Mesothelial cell of epicardium (in vitro differentiated cells): ENCODE results near the gene LRRC28. TPM values are rescaled to one million over a fixed set of nuclear protein-coding genes. Genes with fewer than 3 reads are reported as not detected.
"Not testable (repeated sequence)": the region's sequence is repeated elsewhere in the genome, so short reads cannot be mapped to it uniquely, and the experiment has no call there.

Source experiments
- DNase-seq, 2 experiments: peaks; one replicate each; pipeline ENCODE4 v3.0.0; 2021; ENCODE audit warnings: low spot score in 2 of 2; ENCODE audit not compliant: unreplicated experiment in 2 of 2
- H3K27ac Mint-ChIP-seq: 2 replicates; pipeline ENCODE4 v1.8.0; 2021; ENCODE audit warnings: mixed read lengths
- H3K27me3 Mint-ChIP-seq: 2 replicates; pipeline ENCODE4 v1.8.0; 2021; ENCODE audit warnings: low read depth, mixed read lengths
- H3K36me3 Mint-ChIP-seq: 2 replicates; pipeline ENCODE4 v1.8.0; 2021; ENCODE audit warnings: mixed read lengths
- H3K4me1 Mint-ChIP-seq: 2 replicates; pipeline ENCODE4 v1.8.0; 2021; ENCODE audit warnings: mixed read lengths
- H3K4me3 Mint-ChIP-seq: 2 replicates; pipeline ENCODE4 v1.8.0; 2021; ENCODE audit warnings: mild to moderate bottlenecking, moderate library complexity, mixed read lengths
- H3K9me3 Mint-ChIP-seq: 2 replicates; pipeline ENCODE4 v1.8.0; 2021; ENCODE audit warnings: mixed read lengths
- total RNA-seq: library from RNA; stranded (reverse); gene quantifications from 3 replicates; pipeline ENCODE4 v1.2.1, GENCODE V29; 2021
- TF ChIP-seq, protein P1 (sequence below): fragments of 200-600 bp; sonication (generic); IDR thresholded peaks from one replicate; pipeline ENCODE4 v1.5.0; 2021; ENCODE audit warnings: antibody characterized with exemption; ENCODE audit not compliant: unreplicated experiment

LRRC28 gene
- total RNA-seq, 1 donor from 2014 or later = 29.3 TPM

DNA sequence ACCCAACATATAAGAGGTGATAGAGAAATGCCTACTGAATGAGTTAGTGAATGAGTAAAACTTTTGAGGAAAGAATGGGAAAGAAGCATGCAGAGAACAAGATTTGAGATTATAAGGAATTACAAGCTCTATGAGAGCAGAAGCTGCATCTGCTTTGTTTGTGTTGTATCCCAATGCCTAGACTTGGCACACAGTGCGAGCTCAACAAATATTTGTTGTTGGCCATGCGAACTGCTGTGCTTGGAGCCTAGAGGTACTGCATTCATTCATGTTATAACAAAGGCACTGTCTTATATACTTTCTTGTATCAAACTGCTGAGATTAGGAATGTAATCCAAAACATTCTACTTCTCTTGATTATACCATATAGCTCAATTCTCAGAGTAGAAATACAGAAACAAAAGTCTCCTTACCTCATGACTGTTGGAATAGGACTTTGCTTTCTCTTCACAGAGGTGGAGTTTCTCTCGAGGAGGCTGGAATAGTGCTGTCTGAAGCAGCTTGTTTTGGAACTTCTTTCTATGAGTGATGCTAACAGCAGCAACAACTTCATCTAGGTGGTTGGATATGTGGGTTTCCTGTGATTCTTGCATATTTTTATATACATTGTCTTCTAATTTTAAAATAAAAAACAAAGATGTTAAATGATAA, 23.0 kb upstream of the LRRC28 start:
- no peak for DNase-seq
- H3K27ac Mint-ChIP-seq = no peak overlapping the region
- H3K4me3 Mint-ChIP-seq = no peak overlapping the region
- H3K9me3 Mint-ChIP-seq = peaks cover 9% of the 10 kb centered on the region
- H3K27me3 Mint-ChIP-seq = no peaks in the 10 kb centered on the region
- peaks cover 36% of the 10 kb centered on the region for H3K36me3 Mint-ChIP-seq
- no peaks in the 10 kb centered on the region for H3K4me1 Mint-ChIP-seq
- TF ChIP-seq, protein P1, sequence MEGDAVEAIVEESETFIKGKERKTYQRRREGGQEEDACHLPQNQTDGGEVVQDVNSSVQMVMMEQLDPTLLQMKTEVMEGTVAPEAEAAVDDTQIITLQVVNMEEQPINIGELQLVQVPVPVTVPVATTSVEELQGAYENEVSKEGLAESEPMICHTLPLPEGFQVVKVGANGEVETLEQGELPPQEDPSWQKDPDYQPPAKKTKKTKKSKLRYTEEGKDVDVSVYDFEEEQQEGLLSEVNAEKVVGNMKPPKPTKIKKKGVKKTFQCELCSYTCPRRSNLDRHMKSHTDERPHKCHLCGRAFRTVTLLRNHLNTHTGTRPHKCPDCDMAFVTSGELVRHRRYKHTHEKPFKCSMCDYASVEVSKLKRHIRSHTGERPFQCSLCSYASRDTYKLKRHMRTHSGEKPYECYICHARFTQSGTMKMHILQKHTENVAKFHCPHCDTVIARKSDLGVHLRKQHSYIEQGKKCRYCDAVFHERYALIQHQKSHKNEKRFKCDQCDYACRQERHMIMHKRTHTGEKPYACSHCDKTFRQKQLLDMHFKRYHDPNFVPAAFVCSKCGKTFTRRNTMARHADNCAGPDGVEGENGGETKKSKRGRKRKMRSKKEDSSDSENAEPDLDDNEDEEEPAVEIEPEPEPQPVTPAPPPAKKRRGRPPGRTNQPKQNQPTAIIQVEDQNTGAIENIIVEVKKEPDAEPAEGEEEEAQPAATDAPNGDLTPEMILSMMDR = no peak

DNA sequence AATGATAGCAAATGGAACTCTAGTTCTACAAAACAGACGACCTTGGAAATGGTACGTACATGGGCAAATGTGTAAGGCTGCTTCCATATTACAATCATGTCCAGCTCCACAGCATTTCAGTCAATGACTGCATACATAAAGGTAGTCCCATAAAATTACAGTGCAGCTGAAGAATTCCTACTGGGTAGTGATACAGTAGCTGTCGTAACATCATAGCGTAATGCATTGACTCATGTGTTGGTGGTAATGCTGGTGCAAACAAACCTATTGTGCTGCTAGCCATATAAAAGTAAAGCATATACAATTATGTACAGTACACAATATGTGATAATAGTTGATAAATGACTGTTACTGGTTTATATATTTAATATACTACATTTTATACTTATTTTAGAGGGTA, 20.4 kb upstream of the LRRC28 start:
- TF ChIP-seq, protein P1 = no peak
- Mint-ChIP-seq H3K9me3 (peaks cover 9% of the 10 kb centered on the region), H3K4me3 (no peak overlapping the region), H3K27me3 (no peaks in the 10 kb centered on the region), H3K4me1 (no peaks in the 10 kb centered on the region), H3K27ac (no peak overlapping the region), H3K36me3 (peaks cover 28% of the 10 kb centered on the region)
- DNase-seq = no peak

DNA sequence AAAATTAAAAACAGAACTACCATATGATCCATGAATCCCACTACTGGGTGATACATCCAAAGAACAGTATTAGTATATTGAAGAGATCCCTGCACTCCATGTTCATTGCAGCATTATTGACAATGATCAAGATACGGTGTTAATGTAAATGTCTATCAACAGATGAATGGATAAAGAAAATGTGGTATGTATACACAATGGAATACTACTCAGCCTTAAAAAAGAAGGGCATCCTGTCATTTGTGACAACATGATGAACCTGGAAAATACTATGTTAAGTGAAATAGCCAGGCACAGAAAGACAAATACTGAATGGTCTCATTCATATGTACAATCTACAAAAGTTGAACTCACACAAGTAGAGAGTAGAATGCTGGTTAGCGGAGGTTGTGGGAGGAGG, 18.5 kb upstream of the LRRC28 start:
- peaks cover 29% of the 10 kb centered on the region for H3K36me3 Mint-ChIP-seq
- H3K27ac Mint-ChIP-seq = no peak overlapping the region
- H3K4me1 Mint-ChIP-seq = no peaks in the 10 kb centered on the region
- TF ChIP-seq, protein P1 = no peak
- no peak for DNase-seq
- peaks cover 13% of the 10 kb centered on the region for H3K9me3 Mint-ChIP-seq
- H3K27me3 Mint-ChIP-seq = no peaks in the 10 kb centered on the region
- no peak overlapping the region for H3K4me3 Mint-ChIP-seq

DNA sequence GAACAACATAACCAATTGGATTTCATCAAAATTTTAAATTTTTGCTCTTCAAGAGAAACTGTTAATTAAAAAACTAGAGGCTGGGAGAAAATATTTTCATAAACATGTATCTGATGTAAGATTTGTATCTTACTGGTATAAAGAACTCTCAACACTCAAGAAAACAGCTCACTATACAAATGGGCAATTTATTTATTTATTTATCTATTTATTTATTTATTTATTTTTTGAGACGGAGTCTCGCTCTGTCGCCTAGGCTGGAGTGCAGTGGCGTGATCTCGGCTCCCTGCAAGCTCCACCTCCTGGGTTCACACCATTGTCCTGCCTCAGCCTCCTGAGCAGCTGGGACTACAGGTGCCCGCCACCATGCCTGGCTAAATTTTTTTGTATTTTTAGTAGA, 17.1 kb upstream of the LRRC28 start:
- DNase-seq, H3K4me3 Mint-ChIP-seq: not testable (repeated sequence)
- peaks cover 13% of the 10 kb centered on the region for H3K9me3 Mint-ChIP-seq

DNA sequence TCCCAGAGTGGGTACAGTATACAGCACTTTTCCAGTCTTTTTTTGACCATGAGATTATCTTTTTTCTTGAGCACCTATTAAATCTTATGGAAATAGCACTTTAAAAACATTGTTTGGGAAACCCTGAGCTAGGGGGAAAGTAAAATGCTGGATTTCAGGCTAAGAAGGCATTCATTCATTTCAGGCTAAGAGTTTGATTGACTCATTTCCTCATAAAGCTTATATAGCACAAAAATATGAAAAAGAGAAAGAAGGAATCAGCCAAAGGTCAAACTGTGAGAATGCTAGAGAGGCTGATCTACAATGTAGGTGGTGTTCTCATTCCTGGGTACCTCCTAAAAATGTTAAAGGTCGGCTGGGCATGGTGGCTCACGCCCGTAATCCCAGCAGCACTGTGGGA, 12.4 kb upstream of the LRRC28 start:
- Mint-ChIP-seq H3K4me3 (no peak overlapping the region), H3K27ac (no peak overlapping the region), H3K27me3 (no peaks in the 10 kb centered on the region), H3K36me3 (peaks cover 18% of the 10 kb centered on the region), H3K4me1 (no peaks in the 10 kb centered on the region), H3K9me3 (peaks cover 4% of the 10 kb centered on the region)
- TF ChIP-seq, protein P1 = no peak
- DNase-seq = no peak

More for the DNA sequence above, 17.1 kb upstream of the LRRC28 start:
- H3K36me3 Mint-ChIP-seq = peaks cover 28% of the 10 kb centered on the region
- H3K4me1 Mint-ChIP-seq, H3K27me3 Mint-ChIP-seq, H3K27ac Mint-ChIP-seq: not testable (repeated sequence)

DNA sequence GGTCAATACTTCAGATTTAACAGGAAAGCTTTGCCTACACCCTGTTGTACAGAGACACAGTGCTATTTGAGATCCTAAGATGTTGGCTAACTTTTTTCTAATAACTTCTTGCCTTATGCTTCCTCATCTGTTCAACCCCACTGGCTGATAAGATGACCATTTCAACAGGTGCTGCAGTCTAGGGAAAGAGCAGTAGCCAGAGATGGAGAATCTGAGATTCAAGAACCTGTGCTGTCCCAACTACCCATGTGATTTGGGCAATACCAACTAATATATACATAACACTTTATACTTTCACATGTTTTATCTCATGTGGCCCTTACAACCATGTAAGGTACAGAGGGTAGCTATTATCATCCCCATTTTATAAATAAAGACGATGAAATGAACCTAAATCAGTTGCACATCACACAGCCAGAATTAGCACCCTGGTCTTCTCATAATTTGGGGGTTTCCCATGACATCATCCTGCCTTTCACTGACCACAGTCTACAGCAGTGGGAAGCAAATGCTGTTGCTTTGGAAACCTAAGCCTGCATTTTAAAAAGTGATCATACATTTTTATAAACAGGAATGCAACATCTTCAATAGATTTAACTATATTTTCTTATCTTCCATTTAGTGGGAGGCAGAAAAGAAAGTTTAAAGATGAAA, 11.6 kb upstream of the LRRC28 start:
- no peak for DNase-seq
- H3K27ac Mint-ChIP-seq = no peak overlapping the region
- TF ChIP-seq, protein P1 = no peak
- H3K27me3 Mint-ChIP-seq = no peaks in the 10 kb centered on the region
- H3K4me1 Mint-ChIP-seq = no peaks in the 10 kb centered on the region
- no peak overlapping the region for H3K4me3 Mint-ChIP-seq
- peaks cover 4% of the 10 kb centered on the region for H3K9me3 Mint-ChIP-seq
- peaks cover 16% of the 10 kb centered on the region for H3K36me3 Mint-ChIP-seq
